Activated CD4-positive, alpha-beta T cell treated with anti-CD3 and anti-CD28 coated beads, Interleukin-2, Interleukin-4, amounts not matched to agents 100 ng/mL and 50 ng/mL, durations not matched to agents 16 hours and 8 hours (primary cell): ENCODE results near the gene SAMD9L.

Source experiments
- DNase-seq: peaks from one replicate; pipeline ENCODE4 v3.0.0-alpha.2; 2020; ENCODE audit warnings: low spot score

SAMD9L gene

DNA sequence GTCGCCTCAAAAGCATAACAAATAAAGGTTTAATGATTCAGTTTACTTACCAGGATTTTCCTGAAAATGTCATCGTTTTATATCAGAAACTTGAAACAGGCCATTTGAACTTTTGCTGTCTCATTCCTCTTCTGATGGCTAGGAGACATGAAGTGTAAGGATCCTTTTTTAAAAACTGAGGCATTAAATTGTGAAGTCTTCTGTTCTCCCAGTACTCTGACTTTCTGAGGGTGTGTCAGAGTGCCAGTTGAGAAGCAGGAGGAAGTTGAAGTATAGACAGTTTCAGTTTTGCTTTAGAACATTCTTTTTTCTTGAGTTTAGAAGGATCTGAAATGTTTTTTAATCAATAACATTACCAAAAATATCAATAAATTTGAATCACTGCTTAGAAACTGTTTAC is at the start of gene SAMD9L:
Gene SAMD9L, minus strand, starts transcription at position 242 of the 400 bp plus-strand sequence. CDS start 12,414 bp downstream, outside the sequence.
- peak; percentile 35 for DNase-seq

GRCh38 chr7:93196336-93196735 is 48.2 kb upstream of the SAMD9L start:
- no peak for DNase-seq

- DNase-seq = no peak
Measured at GRCh38 chr7:93194386-93194785, 46.2 kb upstream of the SAMD9L start.

DNA sequence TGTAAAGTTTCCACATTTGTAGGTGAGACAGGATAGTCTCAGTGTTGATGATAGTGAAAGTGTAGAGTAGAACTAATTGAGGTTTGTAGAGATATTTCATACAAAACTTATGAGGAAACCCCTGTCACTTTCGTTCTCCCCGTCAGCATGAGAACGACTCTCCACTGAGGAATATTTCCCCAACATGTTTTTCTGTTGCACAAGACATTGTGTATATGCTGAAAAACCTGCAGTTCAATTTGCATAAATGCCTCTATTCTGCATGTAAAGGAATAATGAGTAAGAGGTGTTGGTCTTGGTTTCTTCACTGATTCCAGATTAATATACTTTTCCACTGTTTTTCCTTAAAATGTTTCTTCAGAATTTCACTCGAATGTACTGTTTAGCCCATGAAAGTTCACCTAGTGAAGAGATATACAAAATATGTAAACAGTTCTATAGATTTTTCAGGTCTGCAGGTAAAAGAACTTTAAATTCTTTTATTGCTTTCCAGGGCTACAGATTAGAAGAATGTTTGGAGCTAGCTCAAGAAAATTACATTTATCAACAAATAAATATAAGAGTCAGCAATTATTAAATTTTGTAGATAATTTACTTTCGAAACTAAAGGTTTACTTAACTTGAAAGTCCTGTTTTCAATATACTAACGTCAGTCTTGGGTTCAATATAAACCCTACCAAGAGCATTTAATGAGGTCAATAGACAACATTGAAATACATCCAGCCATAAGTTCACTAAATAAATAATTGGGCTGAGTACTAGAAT is 40.9 kb upstream of the SAMD9L start:
- DNase-seq = no peak

DNA sequence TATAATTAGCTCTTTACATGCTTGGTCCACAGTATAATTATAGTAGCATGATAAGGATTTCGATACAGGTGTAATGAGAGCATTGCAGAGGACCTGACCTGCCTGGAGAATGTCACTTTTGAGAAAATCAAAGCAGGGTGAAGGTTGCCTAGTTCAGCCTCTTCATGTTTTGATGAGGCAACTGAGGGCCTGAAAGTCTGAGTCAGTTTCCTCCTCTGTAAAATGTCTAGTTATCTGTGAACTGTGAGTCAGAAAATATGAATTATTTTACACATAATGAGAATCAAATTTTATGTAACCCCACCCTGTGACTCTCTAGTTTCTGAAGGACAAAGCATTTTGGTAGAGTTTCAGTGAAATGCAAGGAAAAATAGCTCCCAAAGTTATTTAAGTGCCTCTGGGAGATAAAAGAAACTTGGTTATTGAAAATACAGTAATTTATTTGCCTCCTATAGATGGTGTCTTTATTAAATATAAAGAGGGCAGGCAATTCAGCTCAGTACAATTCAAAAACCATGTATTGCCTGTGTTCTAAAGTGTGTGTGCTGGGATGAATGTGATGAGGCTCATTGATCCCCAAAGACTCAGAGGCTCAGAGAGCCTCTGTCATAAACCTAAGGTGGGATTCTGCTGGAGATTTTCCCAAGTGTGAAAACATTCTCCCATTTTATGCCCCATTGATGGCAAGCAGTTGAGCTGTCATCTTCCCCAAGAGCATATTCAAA is 37.3 kb upstream of the SAMD9L start:
- peak; percentile 60 for DNase-seq

DNA sequence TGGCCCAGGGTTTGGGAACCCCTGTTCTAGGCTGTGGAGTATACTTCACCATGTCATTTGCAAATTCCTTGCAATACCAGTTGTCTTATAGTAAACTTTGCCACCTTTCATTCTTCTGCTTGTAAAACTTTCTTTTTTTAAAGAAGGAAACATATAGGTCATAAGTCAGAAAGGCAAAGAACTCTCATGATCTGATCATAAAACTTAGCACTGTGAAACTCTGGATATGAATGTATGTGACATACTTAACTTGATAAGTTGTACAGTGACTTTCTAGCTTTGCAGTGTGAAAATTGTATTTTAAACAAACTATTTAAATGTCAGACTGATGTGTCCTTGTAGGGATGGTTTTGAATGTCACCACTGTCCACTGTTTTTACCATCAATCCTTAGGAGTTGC is 31.0 kb upstream of the SAMD9L start:
- no peak for DNase-seq

DNA sequence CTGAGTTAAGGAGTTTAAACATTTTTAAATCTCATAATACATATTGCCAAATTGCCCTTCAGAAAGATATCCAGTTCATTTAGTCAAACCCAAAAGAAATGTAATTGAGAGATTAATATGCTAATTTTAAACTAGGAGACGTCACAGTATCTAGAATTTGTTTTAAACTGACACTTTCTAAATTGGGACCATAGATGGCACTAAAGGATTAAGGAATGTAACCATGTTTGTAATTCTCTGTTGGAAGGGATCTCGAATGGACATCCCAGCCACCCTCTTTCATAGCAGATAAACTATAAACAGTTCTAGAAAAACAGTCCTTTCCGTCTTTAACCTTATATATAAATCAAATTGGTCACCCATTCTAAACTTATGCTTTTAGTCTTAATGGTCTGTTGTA is 30.0 kb upstream of the SAMD9L start:
- DNase-seq = no peak

DNA sequence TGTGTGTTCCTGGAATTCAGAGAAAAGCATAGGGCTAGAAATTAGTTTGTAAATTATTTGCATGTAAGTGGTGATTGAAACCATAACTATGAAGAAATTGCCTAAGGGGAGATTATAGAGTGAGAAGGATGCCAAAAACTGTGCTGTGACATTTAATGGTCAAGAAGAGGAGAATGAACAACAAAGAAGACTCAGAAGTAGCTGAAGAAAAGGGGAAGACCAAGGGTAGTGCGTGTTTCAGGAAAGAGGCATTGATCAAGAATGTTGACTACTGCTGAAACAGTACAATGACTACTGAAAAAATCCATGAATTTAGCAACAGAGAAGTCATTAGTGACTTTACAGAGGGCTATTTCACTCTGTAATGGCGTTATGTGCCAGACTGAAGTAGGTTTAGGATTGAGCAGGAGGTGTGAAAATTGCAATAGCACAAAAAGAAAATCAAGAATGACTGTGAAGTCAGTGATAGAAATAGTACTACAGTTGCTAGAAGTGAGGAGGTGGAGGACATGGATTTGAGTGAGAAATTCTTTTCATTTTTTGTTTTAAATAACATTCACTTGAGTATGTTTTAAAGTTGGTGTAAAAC is 28.9 kb upstream of the SAMD9L start:
- DNase-seq = no peak

DNA sequence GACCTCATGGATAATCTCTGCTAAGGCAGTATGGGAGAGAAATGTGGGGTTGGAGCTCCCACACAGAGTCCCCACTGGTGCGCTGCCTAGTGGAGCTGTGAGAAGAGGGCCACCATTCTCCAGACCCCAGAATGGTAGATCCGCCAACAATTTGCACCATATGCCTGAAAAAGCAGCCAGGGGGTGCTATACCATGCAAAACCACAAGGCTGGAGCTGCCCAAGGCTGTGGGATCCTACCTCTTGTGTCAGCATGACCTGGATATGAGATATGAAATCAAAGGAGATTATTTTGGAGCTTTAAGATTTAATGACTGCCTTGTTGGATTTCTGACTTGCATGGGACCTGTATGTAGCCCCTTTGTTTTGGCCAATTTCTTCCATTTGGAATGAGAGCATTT is 27.0 kb upstream of the SAMD9L start:
- DNase-seq = no peak

- DNase-seq = no peak
Measured at GRCh38 chr7:93172683-93173082, 24.5 kb upstream of the SAMD9L start.

DNA sequence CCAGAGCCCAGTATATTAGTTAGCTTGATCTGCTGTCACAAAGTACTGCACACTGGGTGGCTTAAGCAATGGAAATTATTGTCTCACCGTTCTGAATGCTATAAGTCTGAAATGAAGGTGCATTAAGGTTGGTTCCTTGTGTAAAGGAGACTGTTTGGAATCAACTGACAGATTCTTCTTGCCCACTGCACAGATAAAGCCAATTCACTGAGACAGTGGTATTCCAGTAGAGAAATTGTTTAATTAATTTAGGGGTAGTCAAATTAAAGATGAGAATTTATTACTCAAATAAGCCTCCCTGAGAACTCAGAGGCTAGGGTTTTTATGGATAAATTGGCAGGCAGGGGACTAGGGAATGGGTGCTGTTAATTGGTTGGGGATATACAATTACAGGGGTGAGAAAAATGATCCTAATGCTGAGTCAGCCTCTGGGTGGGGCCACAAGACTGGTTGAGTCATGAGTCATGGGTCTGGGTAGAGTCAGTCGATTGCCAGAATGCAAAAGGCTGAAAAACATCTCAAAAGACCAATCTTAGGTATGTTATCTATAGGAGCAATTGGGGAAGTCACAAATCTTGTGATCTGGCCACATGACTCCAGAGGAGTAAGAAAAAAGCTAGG is 23.5 kb upstream of the SAMD9L start:
- no peak for DNase-seq

GRCh38 chr7:93165447-93165846 is 17.3 kb upstream of the SAMD9L start:
- peak; percentile 38 for DNase-seq

GRCh38 chr7:93164766-93165165 is 16.6 kb upstream of the SAMD9L start:
- no peak for DNase-seq

DNA sequence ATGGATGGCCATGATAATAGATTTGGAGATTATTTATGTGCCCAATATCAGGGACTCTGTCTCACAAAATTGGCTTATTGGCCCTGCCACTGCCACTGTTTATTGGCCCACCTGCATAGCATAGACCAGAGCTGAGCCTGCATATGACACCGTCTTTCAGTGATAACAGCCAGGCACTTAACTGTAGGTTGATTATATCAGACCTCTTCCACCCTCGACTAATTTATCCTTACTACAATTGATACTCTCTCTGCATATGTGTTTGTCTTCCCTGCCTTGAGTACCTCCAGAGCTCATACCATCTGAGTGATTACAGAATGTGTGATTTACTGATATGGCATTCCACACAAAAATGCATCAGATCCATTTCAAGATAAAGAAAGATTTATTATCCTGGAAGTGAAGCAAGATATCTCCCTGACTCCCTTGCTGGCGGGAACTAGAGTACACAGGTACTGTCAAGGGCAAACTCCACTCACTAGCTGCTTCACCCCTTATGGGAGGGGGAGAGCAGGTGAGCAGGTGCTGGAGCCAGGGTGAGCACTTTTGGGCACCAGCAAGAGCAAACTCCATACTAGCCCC is 13.1 kb upstream of the SAMD9L start:
- no peak for DNase-seq

DNA sequence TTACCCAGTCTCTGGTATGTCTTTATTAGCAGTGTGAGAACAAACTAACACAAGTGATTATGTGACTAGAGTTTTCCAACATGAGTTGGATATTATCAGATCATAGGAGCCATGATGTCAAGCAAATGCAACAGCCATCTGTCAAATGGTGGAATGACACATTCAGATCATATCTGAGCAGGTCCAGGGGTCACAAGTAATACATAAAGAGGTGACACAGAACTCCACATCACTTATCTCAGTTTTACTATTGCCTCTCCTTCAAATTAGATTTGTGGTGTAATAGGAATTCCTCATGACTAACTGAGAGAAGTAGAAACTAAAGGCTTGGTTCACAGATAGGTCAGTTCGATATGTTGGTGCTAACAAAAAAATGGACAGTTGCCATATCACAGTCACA is 12.2 kb upstream of the SAMD9L start:
- DNase-seq = no peak

GRCh38 chr7:93159490-93159889 is 11.3 kb upstream of the SAMD9L start:
- DNase-seq = no peak

DNA sequence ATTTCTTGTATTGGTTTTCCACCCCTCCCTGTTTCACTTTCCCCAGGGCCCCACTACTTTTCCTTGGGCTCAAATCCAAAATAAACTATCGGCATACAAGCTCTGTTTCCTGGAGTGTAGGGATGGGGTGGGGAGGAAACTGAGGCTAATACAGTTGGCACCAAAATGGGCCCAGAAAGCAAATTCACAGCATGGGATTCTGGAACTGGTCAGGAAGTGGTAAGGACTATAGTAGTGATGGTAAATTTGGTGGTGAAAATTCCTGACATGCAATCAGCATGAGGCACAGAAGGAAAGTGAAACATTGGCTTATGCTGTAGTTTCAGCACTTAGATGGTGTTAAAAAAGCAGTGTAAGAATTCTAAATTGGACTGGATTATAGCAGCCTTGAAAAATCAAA is 8.7 kb upstream of the SAMD9L start:
- no peak for DNase-seq

GRCh38 chr7:93150200-93150835 is 2.1 kb upstream of the SAMD9L start:
- no peak for DNase-seq

DNA sequence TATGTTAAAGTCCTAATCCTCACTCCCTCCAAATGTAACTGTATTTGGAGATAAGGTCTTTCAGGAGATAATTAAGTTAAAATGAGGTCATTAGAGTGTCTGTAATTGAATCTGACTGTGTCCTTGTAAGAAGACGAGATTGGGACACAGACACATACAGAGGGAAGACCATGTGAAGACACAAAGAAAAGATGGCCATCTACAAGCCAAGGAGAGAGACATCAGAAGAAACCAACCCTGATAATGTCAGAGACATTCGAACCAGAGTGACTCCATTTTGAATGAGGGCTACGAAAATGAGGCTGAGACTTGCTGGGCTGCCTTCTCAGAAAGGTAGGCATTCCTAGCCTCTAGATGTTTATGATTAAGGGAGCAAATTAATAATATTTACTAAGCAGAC is 542 bp upstream of the SAMD9L start:
- DNase-seq = no peak

DNA sequence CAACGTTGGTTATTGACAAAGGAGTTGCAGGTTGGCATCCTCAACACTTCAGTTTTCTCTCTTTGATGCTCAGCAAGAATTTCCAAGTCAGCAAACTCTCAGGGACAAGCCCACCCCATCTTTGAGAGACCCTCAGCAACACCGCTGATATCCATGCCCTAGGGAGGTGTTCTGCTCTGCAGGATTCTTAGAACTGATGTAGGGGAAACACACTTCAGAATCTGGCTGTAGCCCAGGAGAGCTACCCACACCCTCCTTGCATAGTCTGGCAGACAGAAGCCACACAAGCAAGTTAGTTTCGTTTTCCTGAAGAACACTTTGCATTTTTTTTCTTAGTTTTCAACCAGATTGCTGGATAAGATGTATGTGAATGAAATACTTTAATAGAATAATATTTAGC is 822 bp downstream of the SAMD9L start:
- peak; percentile 49 for DNase-seq

- DNase-seq = peak; percentile 24
Measured at GRCh38 chr7:93146472-93147141, 1.6 kb downstream of the SAMD9L start.
